SK-N-MC (cell line): ENCODE data around the gene TMEM213.

Source experiments
- DNase-seq: peaks from one replicate; pipeline ENCODE4 v3.0.0-alpha.2; 2011; ENCODE audit warnings: low read depth, low spot score
- H3K27ac ChIP-seq: fragments of 200-600 bp; sonication (generic); 2 replicates; pipeline ENCODE4 v1.5.1; 2016; ENCODE audit warnings: mixed run types
- H3K36me3 ChIP-seq: fragments of 200-600 bp; sonication (generic); 2 replicates; pipeline ENCODE4 v1.6.1; 2017; ENCODE audit warnings: antibody characterized with exemption, low read length, mixed read lengths; ENCODE audit not compliant: insufficient read depth
- H3K4me3 ChIP-seq: fragments of 200-600 bp; sonication (generic); 2 replicates; pipeline ENCODE4 v1.5.1; 2016
- H3K9ac ChIP-seq: fragments of 200-600 bp; sonication (generic); 2 replicates; pipeline ENCODE4 v1.8.0; 2017; ENCODE audit warnings: mixed run types, mixed read lengths; ENCODE audit not compliant: insufficient read length
- H3K9me3 ChIP-seq: fragments of 200-600 bp; sonication (generic); 2 replicates; pipeline ENCODE4 v1.6.1; 2017; ENCODE audit warnings: low read depth, mild to moderate bottlenecking, antibody characterized with exemption, low read length, moderate library complexity, mixed read lengths
- EZH2 ChIP-seq: fragments of 200-600 bp; sonication (generic); IDR thresholded peaks from one replicate; pipeline ENCODE4 v1.6.1; 2017; ENCODE audit warnings: antibody characterized with exemption
- FOXP2 ChIP-seq: optimal IDR thresholded peaks from 2 replicates; pipeline ENCODE3; 2011; ENCODE audit warnings: mild to moderate bottlenecking, moderate library complexity; ENCODE audit not compliant: insufficient read depth; ENCODE audit errors: extremely low read length, control extremely low read depth
- POLR2AphosphoS5 ChIP-seq: IDR thresholded peaks from 2 replicates; pipeline ENCODE4 v1.6.1; 2012; ENCODE audit warnings: mild to moderate bottlenecking, low read depth, low read length, borderline replicate concordance

Gene TMEM213

DNA sequence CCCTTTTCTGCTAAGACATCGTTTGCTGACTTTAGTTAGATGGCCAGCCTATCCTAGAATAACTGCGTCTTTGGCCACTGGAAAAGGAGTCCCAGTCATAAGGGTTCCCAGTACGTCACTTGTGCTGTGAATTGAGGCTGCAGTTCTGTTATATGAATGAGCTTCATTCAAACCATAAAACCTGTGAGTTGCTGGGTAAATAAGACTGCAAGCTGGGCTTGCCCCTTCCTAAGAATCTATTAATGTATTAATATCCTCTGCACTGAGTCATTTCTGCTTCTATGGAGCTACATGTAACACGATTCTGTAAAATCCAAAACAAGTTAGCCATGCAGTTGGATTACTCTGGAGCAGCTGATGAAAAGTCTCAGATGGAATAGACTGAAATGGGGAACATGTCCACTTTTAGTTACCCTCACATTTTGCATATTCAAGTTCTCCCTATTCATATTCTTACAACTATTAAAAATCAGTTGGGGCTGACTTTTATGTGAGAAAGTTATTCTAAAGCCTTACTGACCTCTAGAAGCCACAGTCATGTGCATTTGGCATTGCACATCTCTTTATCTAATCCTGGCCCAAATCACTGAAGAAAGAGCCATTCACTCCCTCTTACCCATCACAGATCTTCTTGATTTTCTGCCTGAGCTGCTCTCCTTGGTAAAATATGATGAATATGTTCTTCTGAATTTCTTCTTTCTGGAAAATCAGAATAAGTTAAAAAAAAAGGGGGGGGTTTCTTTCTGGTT is 41.8 kb upstream of the TMEM213 start:
- Histone ChIP-seq H3K9me3 (no peaks in the 10 kb centered on the region), H3K27ac (no peak overlapping the region), H3K9ac (no peak overlapping the region), H3K4me3 (no peak overlapping the region), H3K36me3 (no peaks in the 10 kb centered on the region)
- no peak for TF ChIP-seq POLR2AphosphoS5
- TF ChIP-seq FOXP2: no peak
- TF ChIP-seq EZH2: no peak
- DNase-seq: no peak

DNA sequence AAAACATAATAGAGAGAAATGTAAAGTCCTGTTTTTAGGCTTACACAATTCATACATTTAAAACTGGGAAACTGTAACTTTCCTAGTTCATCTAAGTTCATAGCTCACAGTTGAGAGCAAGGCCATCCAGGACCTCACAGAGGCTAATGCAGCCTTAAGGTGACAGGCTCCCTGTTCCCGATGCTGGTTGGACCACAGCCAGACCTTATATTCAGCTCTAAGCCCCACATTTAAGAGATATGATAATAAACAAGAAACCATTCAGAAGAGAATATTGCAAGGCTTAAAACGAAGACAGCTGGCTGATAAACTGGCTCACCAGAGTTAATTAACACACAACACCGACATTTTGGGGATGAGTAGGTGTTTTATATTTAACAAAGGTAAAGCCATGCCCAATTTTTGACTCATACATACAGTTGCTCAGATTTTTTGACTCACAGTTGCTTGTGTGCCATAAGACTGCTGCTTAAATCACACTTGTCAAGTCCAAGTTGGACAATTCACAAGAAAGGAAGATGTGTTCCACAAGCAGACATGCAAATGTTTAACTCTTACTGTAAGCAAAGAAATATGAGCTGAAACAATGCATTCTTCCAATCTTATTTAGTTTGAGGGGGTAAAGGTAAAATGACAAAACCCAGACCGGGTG is 41.1 kb upstream of the TMEM213 start:
- DNase-seq: no peak
- TF ChIP-seq FOXP2 (no peak), POLR2AphosphoS5 (no peak), EZH2 (no peak)
- H3K4me3 ChIP-seq: no peak overlapping the region
- no peaks in the 10 kb centered on the region for H3K36me3 ChIP-seq
- no peak overlapping the region for H3K9ac ChIP-seq
- no peak overlapping the region for H3K27ac ChIP-seq
- H3K9me3 ChIP-seq: no peaks in the 10 kb centered on the region

DNA sequence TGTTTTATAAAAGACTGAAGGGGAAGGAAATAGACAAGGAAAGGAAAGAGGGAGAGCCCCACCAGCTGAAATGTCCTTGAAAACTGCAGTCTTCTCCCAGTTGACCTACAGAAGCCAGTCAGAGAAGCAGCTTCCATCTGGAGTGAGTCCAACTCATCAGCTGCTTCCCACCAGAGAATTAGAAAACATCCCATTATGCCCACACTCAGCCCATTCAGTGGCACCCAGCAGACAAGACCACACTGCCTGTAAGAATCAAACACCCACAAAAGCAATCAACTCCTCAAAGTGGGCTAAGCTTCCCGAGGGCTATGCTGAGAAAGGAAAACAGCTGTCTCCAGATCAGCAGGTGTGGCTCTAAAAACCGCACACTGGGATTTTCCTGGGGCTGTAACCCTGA is 29.6 kb upstream of the TMEM213 start:
- Histone ChIP-seq H3K4me3 (no peak overlapping the region), H3K9me3 (no peaks in the 10 kb centered on the region), H3K27ac (no peak overlapping the region), H3K36me3 (no peaks in the 10 kb centered on the region), H3K9ac (no peak overlapping the region)
- TF ChIP-seq FOXP2: no peak
- TF ChIP-seq EZH2: no peak
- TF ChIP-seq POLR2AphosphoS5: no peak
- no peak for DNase-seq

DNA sequence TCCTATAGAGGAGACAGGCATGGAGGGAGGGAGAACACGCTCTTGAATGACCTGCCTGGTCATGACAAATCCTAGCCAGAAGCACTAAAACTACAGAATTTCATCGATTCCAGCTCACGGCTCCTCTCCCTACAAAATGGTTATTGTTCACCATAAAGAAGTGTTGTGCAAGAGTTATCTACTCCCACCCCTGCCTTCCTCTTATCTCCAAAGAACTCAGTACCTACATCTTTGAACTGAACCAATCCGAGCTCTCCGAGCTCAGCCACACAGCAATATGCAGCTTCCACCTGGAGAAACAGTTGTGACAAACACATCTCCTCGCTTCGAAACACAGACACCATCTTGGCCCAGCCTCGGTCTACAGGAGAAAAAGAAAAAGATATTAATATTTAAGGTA is 26.9 kb upstream of the TMEM213 start:
- no peaks in the 10 kb centered on the region for H3K9me3 ChIP-seq

DNA sequence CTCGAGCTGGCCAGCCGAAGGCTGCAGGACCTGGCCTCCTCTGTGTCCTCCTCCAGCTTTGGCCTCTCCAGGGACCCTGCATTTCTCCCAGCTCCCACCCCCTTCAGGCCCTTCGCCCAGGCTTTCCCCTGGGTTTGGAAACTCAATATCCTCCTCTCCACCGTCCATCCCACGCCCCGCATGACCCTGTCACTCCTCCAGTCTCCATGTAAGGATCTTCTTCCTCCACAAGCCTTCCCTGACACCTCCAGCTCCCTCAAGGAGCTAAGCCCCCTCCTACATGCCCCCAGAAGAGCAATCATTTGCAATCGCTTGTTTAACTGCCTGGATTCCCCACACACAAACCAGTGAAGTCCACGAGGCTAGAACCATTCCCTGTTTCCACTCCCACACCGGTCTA is 24.6 kb upstream of the TMEM213 start:
- no peak for DNase-seq
- Histone ChIP-seq H3K36me3 (no peaks in the 10 kb centered on the region), H3K9ac (no peak overlapping the region), H3K9me3 (no peaks in the 10 kb centered on the region), H3K27ac (no peak overlapping the region), H3K4me3 (no peak overlapping the region)
- TF ChIP-seq EZH2 (no peak), POLR2AphosphoS5 (no peak), FOXP2 (no peak)

More for the DNA sequence above, 26.9 kb upstream of the TMEM213 start:
- Histone ChIP-seq H3K27ac (no peak overlapping the region), H3K9ac (no peak overlapping the region), H3K36me3 (no peaks in the 10 kb centered on the region), H3K4me3 (no peak overlapping the region)
- DNase-seq: no peak
- TF ChIP-seq FOXP2 (no peak), EZH2 (no peak), POLR2AphosphoS5 (no peak)

DNA sequence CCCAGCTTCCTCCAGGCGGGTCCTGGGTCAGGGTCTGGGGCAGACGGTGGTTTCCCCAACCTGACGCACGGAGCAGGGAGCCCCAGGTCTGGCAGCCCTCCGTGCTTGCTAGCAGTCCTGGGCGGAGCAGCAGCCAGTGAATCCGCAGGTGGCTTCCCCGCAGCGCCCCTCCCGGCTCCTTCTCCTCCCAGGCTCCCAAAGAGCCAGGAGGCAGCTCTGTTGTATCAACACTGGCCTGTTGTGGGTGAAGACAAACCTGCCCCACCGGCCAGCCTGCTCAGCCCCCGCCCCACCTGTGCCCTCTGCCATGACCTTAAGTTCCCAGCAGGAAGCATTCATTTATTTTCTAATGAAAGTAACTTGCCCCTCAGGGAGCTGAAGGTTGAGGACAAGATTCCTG is 24.0 kb upstream of the TMEM213 start:
- no peaks in the 10 kb centered on the region for H3K36me3 ChIP-seq
- no peak overlapping the region for H3K9ac ChIP-seq
- TF ChIP-seq EZH2 (no peak), FOXP2 (no peak)
- H3K9me3 ChIP-seq: no peaks in the 10 kb centered on the region
- H3K27ac ChIP-seq: no peak overlapping the region
- H3K4me3 ChIP-seq: no peak overlapping the region
- no peak for DNase-seq

DNA sequence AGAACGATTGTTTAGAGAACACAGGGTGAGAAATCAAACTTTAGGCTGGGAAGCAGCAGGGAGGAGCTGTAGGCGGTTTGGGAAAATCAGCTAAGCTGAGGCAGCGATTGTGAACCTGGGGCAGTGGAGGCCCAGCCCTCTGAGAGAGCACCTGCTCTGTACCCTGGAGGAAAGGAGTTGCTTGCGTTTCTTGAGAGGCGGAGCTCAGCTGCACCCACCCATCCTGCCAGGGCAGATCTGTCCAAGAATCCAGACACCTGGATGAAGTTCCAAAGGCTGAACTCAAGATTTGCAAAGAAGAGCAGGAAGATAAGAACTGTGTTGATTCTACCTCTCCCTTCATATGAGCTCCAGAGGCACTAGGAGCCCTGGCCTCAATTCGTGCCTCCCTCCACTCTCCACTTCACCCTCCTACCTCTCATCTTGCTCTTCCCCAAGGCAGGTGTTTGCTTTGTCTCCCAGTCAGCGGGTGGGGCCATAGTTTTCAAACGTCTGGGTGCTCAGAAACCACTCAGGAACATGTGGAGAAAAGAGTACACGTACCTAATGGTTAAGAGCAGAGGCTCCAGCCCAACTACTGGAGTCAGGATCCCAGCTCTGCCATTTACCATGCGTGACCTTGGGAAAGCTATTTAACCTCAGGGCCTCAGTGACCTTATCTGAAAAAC is 21.5 kb upstream of the TMEM213 start:
- Histone ChIP-seq H3K9me3 (no peaks in the 10 kb centered on the region), H3K4me3 (no peak overlapping the region), H3K27ac (no peak overlapping the region), H3K36me3 (no peaks in the 10 kb centered on the region), H3K9ac (no peak overlapping the region)
- DNase-seq: no peak
- no peak for TF ChIP-seq EZH2
- no peak for TF ChIP-seq FOXP2
- no peak for TF ChIP-seq POLR2AphosphoS5

DNA sequence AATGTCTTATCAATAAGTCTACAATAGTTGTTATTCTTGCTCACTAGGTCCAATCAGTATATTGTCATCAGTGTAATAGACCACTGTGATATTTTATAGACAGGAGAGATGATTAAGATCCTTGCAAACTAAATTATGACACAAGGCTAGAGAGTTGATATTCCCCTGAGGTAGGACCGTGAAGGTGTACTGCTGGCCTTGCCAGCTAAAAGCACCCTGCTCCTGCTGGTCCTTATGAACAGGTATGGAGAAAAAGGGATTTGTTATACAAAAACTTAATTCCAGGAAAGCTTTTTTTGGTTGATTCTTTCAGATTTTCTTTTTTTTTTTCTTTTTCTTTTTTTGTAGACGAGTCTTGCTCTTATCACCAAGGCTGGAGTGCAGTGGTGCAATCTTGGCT is 16.8 kb upstream of the TMEM213 start:
- TF ChIP-seq FOXP2 (no peak), POLR2AphosphoS5 (no peak), EZH2 (no peak)
- Histone ChIP-seq H3K36me3 (no peaks in the 10 kb centered on the region), H3K4me3 (no peak overlapping the region), H3K9ac (no peak overlapping the region), H3K27ac (no peak overlapping the region), H3K9me3 (no peaks in the 10 kb centered on the region)
- no peak for DNase-seq

DNA sequence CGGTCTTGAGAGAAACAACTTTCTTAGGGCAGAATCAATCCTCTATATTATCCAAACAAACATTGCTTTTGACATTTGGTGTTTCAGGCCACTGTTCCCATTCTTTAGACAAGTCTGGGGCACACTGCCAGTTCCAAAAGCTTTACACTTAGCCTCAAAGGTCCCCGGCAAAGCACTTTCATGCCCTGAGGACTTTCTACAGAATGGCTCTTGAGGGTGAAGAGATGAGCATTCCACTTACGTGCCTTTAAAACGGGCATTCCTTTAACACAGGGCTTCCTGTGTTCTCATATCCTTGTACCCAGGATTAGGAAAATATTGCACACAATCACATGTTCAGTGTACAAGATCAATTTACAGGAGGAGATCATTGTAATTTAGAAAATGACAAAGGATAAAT is 13.1 kb upstream of the TMEM213 start:
- no peaks in the 10 kb centered on the region for H3K9me3 ChIP-seq
- TF ChIP-seq EZH2 (no peak), POLR2AphosphoS5 (no peak), FOXP2 (no peak)
- no peak for DNase-seq

More for the DNA sequence above, 13.1 kb upstream of the TMEM213 start:
- no peak overlapping the region for H3K27ac ChIP-seq
- H3K4me3 ChIP-seq: no peak overlapping the region
- H3K9ac ChIP-seq: no peak overlapping the region
- no peaks in the 10 kb centered on the region for H3K36me3 ChIP-seq
